ENCODE measurements around the gene SLC19A3.

- no peak for TF ChIP-seq CTCF (IDR thresholded peaks at IDR 0.05; ENCODE audit: poor library complexity, severe bottlenecking)
- TF ChIP-seq POLR2AphosphoS5 (IDR thresholded peaks at IDR 0.05), result no peak
- no peak for TF ChIP-seq TAF1 (IDR thresholded peaks at IDR 0.05; ENCODE audit: low read depth)
- TF ChIP-seq EZH2 (IDR thresholded peaks at IDR 0.05; ENCODE audit: borderline replicate concordance, insufficient read depth, low read length, poor library complexity, severe bottlenecking), result no peak
- TF ChIP-seq EP300 (conservative IDR thresholded peaks at IDR 0.05; ENCODE audit: poor library complexity, severe bottlenecking), result no peak
- no peak for TF ChIP-seq MXI1 (conservative IDR thresholded peaks at IDR 0.05; ENCODE audit: poor library complexity, severe bottlenecking)
Measured at GRCh38 chr2:227654426-227654825, 63.4 kb downstream of the SLC19A3 start.

Data from neural cell (in vitro differentiated cells).